Sigmoid colon (tissue), 4 donors: Measurements from ENCODE around the gene BHLHE23.

Source experiments
- CTCF ChIP-seq, 4 experiments: fragments of 450-650 bp in 3 of 4; fragments of 200-600 bp in 1 of 4; IDR thresholded peaks; one replicate each; pipeline ENCODE4 v1.5.1; 2016 to 2019; ENCODE audit warnings: antibody characterized with exemption in 4 of 4, mild to moderate bottlenecking in 3 of 4, moderate library complexity in 2 of 4
- EP300 ChIP-seq, 4 donors: sonication (generic); formaldehyde crosslinking; IDR thresholded peaks; one replicate each; pipeline ENCODE4 v1.6.1; 2017; ENCODE audit warnings: antibody characterized with exemption in 4 of 4
- POLR2A ChIP-seq, 2 donors: fragments of 450-650 bp; IDR thresholded peaks; one replicate each; pipeline ENCODE4 v1.6.1; 2016; ENCODE audit warnings: antibody characterized with exemption in 2 of 2, mild to moderate bottlenecking in 2 of 2, moderate library complexity in 2 of 2
- POLR2AphosphoS5 ChIP-seq, 4 donors: sonication (generic); formaldehyde crosslinking; IDR thresholded peaks; one replicate each; pipeline ENCODE4 v1.6.1; 2017; ENCODE audit warnings: antibody characterized with exemption in 4 of 4

- TF ChIP-seq CTCF (IDR thresholded peaks at IDR 0.05), result no peak
- TF ChIP-seq POLR2A (IDR thresholded peaks at IDR 0.05), result no peak
- TF ChIP-seq EP300 (IDR thresholded peaks at IDR 0.05), result no peak
- TF ChIP-seq POLR2AphosphoS5 (IDR thresholded peaks at IDR 0.05), result no peak
These were observed 47.3 kb upstream of the BHLHE23 start for GRCh38 chr20:63054103-63054474.
